GM18858 (cell line): ENCODE results near the gene S100Z.
"Not testable (repeated sequence)": the region's sequence is repeated elsewhere in the genome, so short reads cannot be mapped to it uniquely, and the experiment has no call there.

Experiments
- ATAC-seq: cut with Tn5 transposase; IDR thresholded peaks from one replicate; pipeline ENCODE4 v1.9.1; 2021; ENCODE audit not compliant: unreplicated experiment

The S100Z gene

GRCh38 chr5:76867827-76868693 lies 18.2 kb downstream of the S100Z start:
- ATAC-seq: no peak

GRCh38 chr5:76870046-76870445 lies 20.2 kb downstream of the S100Z start:
- no peak for ATAC-seq

- ATAC-seq: no peak
Measured at GRCh38 chr5:76874088-76874581, 24.3 kb downstream of the S100Z start.

GRCh38 chr5:76888733-76889300 lies 39.0 kb downstream of the S100Z start:
- no peak for ATAC-seq

- no peak for ATAC-seq
Measured at GRCh38 chr5:76893294-76893693, 43.5 kb downstream of the S100Z start.

GRCh38 chr5:76896196-76896595 lies 46.4 kb downstream of the S100Z start:
- ATAC-seq: no peak

- ATAC-seq: no peak
Measured at GRCh38 chr5:76901522-76901921, 51.7 kb downstream of the S100Z start.

GRCh38 chr5:76908166-76908565 lies 58.4 kb downstream of the S100Z start:
- ATAC-seq: no peak

- ATAC-seq: not testable (repeated sequence)
Measured at GRCh38 chr5:76910344-76910933, 60.6 kb downstream of the S100Z start.

- not testable (repeated sequence) for ATAC-seq
Measured at GRCh38 chr5:76914671-76915070, 64.9 kb downstream of the S100Z start.

GRCh38 chr5:76918539-76918938 lies 68.7 kb downstream of the S100Z start:
- ATAC-seq: no peak

- ATAC-seq: no peak
Measured at GRCh38 chr5:76920491-76920890, 70.7 kb downstream of the S100Z start.

- no peak for ATAC-seq
Measured at GRCh38 chr5:76926329-76927105, 76.7 kb downstream of the S100Z start.

GRCh38 chr5:76927961-76928360 lies 78.1 kb downstream of the S100Z start:
- no peak for ATAC-seq

GRCh38 chr5:76930083-76930482 lies 80.3 kb downstream of the S100Z start:
- no peak for ATAC-seq

- no peak for ATAC-seq
Measured at GRCh38 chr5:76938177-76938576, 88.4 kb downstream of the S100Z start.

- no peak for ATAC-seq
Measured at GRCh38 chr5:76941000-76941399, 91.2 kb downstream of the S100Z start.

GRCh38 chr5:76941442-76941841 lies 91.6 kb downstream of the S100Z start:
- ATAC-seq: no peak

GRCh38 chr5:76942581-76942980 lies 92.8 kb downstream of the S100Z start:
- ATAC-seq: no peak

- no peak for ATAC-seq
Measured at GRCh38 chr5:76943006-76943405, 93.2 kb downstream of the S100Z start.

GRCh38 chr5:76944638-76945037 lies 94.8 kb downstream of the S100Z start:
- no peak for ATAC-seq
